ENCODE results near the gene FSD1L. TPM values are rescaled to one million over a fixed set of nuclear protein-coding genes. Genes with fewer than 3 reads are reported as not detected.

Gene FSD1L
- total and polyA plus RNA-seq, 2 of the 13 experiments (the other 11 are each of a cell fraction or from before 2014, with no cell fraction given), result 4.1 to 5.1 TPM

DNA sequence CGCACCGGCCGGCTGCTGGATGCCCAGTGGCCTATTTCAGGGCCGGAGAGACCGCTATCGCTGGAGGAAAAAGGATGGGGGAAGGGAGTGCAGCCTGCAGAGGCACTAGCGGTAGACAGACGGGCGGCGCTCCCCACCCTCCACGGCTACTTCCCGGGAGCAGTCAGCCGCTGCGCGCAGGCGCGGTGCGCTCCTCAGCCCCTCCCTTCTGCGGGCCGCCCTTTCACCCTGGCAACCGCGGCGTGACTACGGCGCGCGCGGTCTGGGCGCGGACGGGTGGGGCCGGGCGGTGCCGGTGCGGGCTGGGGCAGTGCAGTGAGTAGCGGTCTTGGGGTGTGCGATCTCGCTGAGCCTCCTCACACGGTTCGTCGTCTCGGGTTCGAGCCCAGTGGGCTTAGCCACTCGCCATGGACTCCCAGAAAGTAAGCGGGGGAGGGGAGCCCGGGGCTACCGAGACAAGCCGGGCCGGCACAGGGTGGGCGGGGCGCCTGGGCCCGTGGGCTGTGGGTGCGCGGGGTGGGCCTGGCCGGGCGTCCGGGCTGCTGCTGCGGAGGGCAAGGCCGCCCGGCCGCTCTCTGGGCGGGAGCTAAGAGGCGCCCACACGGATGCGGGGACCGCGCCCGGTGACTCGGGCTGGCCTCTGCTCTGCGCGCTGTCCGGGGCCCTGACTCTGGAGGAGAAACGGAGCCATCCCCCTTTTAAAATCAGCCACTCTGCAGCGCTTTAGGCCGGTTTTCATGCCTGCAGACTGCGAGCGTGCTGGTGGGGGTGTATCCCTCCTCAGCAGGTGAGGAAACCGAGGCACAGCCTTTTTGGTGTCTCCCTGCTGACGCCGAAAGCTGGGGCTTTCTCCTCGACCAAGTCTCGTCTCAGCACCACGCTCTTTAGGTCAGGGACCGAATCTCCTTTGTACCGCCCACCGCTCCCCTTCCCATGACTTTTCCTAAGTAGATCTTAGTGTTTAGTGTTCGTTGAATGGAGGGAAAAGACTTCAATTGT lies at the start of gene FSD1L (continued):
- TF ChIP-seq, protein P1, sequence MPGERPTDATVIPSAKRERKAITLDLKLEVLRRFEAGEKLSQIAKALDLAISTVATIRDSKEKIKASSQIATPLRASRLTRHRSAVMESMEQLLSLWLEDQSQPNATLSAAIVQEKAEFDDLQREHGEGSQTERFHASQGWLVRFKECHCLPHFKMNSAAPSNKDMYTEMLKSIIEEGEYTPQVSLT (CRISPR knock-in tag; IDR thresholded peaks at IDR 0.05; ENCODE audit: borderline replicate concordance, low read depth), result no peak
- TF ChIP-seq TAF15 (IDR thresholded peaks at IDR 0.05; ENCODE audit: low read depth, low read length, poor library complexity, severe bottlenecking) (no peak), ZNF850 (CRISPR knock-in tag; conservative IDR thresholded peaks at IDR 0.05) (no peak), PCBP2 (optimal IDR thresholded peaks at IDR 0.05; ENCODE audit: low read depth, low read length, poor library complexity, severe bottlenecking) (no peak), IKZF4 (CRISPR knock-in tag; IDR thresholded peaks at IDR 0.05; ENCODE audit: borderline replicate concordance, low read depth, not compliant biosample characterization) (no peak), MLX (CRISPR knock-in tag; IDR thresholded peaks at IDR 0.05) (peak; percentile 78), SNAPC5 (CRISPR knock-in tag; IDR thresholded peaks at IDR 0.05; ENCODE audit: borderline replicate concordance) (no peak; the same call in 1 of the 2 replicates), REL (CRISPR knock-in tag; conservative IDR thresholded peaks at IDR 0.05) (no peak), RBFOX2 (IDR thresholded peaks at IDR 0.05; ENCODE audit: low read depth, low read length) (peak; percentile 87), NBN (conservative IDR thresholded peaks at IDR 0.05) (no peak), SATB2 (CRISPR knock-in tag; IDR thresholded peaks at IDR 0.05) (no peak), ZNF225 (CRISPR knock-in tag; IDR thresholded peaks at IDR 0.05) (no peak), ZBTB42 (CRISPR knock-in tag; IDR thresholded peaks at IDR 0.05) (no peak), ATF5 (CRISPR knock-in tag; IDR thresholded peaks at IDR 0.05; ENCODE audit: low read depth) (no peak), KLF13 (CRISPR knock-in tag; IDR thresholded peaks at IDR 0.05) (no peak), ZSCAN25 (CRISPR knock-in tag; IDR thresholded peaks at IDR 0.05) (no peak), MXD4 (CRISPR knock-in tag; IDR thresholded peaks at IDR 0.05) (peak; percentile 70), SP5 (CRISPR knock-in tag; IDR thresholded peaks at IDR 0.05; ENCODE audit: borderline replicate concordance, low read depth) (no peak; the same call in 1 of the 2 replicates), HOXD1 (CRISPR knock-in tag; IDR thresholded peaks at IDR 0.05) (peak; percentile 52; the same call in 1 of the 2 replicates)
- TF ChIP-seq, protein P2, sequence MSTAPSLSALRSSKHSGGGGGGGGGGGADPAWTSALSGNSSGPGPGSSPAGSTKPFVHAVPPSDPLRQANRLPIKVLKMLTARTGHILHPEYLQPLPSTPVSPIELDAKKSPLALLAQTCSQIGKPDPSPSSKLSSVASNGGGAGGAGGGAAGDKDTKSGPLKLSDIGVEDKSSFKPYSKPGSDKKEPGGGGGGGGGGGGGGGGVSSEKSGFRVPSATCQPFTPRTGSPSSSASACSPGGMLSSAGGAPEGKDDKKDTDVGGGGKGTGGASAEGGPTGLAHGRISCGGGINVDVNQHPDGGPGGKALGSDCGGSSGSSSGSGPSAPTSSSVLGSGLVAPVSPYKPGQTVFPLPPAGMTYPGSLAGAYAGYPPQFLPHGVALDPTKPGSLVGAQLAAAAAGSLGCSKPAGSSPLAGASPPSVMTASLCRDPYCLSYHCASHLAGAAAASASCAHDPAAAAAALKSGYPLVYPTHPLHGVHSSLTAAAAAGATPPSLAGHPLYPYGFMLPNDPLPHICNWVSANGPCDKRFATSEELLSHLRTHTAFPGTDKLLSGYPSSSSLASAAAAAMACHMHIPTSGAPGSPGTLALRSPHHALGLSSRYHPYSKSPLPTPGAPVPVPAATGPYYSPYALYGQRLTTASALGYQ (CRISPR knock-in tag; IDR thresholded peaks at IDR 0.05), result peak; percentile 65; the same call in 1 of the 2 replicates
- TF ChIP-seq, protein P3, sequence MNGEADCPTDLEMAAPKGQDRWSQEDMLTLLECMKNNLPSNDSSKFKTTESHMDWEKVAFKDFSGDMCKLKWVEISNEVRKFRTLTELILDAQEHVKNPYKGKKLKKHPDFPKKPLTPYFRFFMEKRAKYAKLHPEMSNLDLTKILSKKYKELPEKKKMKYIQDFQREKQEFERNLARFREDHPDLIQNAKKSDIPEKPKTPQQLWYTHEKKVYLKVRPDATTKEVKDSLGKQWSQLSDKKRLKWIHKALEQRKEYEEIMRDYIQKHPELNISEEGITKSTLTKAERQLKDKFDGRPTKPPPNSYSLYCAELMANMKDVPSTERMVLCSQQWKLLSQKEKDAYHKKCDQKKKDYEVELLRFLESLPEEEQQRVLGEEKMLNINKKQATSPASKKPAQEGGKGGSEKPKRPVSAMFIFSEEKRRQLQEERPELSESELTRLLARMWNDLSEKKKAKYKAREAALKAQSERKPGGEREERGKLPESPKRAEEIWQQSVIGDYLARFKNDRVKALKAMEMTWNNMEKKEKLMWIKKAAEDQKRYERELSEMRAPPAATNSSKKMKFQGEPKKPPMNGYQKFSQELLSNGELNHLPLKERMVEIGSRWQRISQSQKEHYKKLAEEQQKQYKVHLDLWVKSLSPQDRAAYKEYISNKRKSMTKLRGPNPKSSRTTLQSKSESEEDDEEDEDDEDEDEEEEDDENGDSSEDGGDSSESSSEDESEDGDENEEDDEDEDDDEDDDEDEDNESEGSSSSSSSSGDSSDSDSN (CRISPR knock-in tag; IDR thresholded peaks at IDR 0.05), result peak; percentile 78
- TF ChIP-seq, protein P4, sequence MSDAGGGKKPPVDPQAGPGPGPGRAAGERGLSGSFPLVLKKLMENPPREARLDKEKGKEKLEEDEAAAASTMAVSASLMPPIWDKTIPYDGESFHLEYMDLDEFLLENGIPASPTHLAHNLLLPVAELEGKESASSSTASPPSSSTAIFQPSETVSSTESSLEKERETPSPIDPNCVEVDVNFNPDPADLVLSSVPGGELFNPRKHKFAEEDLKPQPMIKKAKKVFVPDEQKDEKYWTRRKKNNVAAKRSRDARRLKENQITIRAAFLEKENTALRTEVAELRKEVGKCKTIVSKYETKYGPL (CRISPR knock-in tag; IDR thresholded peaks at IDR 0.05), result no peak

All from HepG2 (cell line).